PC-3 (cell line): ENCODE results near the gene TPPP3. TPM values are rescaled to one million over a fixed set of nuclear protein-coding genes. Genes with fewer than 3 reads are reported as not detected.

Experiments
- ATAC-seq: fragments of 200-7000 bp; cut with Tn5 transposase; 2 replicates; pipeline ENCODE4 v1.9.1; 2020; ENCODE audit warnings: mild to moderate bottlenecking, moderate library complexity
- BruUV-seq: library from RNA; stranded (reverse); fragments of 400-500 nt; replicated peaks from 2 replicates; lab custom pipeline; 2021; lab: Mats Ljungman, UMichigan
- CTCF ChIA-PET: fragments of 300-600 bp; sonication (Branson Sonifier 250); formaldehyde crosslinking; loops from one replicate; lab custom pipeline; 2022; ENCODE audit warnings: antibody characterized with exemption; lab: Charles Lee
- POLR2A ChIA-PET: fragments of 300-600 bp; sonication (Branson Sonifier 250); formaldehyde crosslinking; loops from one replicate; lab custom pipeline; 2022; ENCODE audit warnings: antibody characterized with exemption; ENCODE audit not compliant: unreplicated experiment; lab: Charles Lee
- DNase-seq: peaks from one replicate; pipeline ENCODE4 v3.0.0-alpha.2; 2015
- H2AFZ ChIP-seq: fragments of 300-600 bp; sonication (generic); 2 replicates; pipeline ENCODE4 v1.6.0; 2016; ENCODE audit warnings: antibody characterized with exemption, low read length
- H3F3A ChIP-seq: fragments of 300-600 bp; sonication (generic); one replicate; pipeline ENCODE4 v1.6.0; 2017; ENCODE audit warnings: antibody characterized with exemption, low read length, control low read depth, mild to moderate bottlenecking; ENCODE audit not compliant: unreplicated experiment
- H3K27ac ChIP-seq: fragments of 300-600 bp; sonication (generic); 2 replicates; pipeline ENCODE4 v1.5.1; 2016; ENCODE audit warnings: mild to moderate bottlenecking, low read length
- H3K27me3 ChIP-seq: fragments of 300-600 bp; sonication (generic); 2 replicates; pipeline ENCODE4 v1.6.1; 2016; ENCODE audit warnings: low read length, mixed read lengths
- H3K36me3 ChIP-seq: fragments of 300-600 bp; sonication (generic); 2 replicates; pipeline ENCODE4 v1.6.1; 2016; ENCODE audit warnings: low read depth, mixed run types, low read length, mixed read lengths
- H3K4me1 ChIP-seq: fragments of 300-600 bp; sonication (generic); 2 replicates; pipeline ENCODE4 v1.5.1; 2016; ENCODE audit warnings: low read length; ENCODE audit not compliant: insufficient read depth
- H3K4me2 ChIP-seq: fragments of 300-600 bp; sonication (generic); 2 replicates; pipeline ENCODE4 v1.6.0; 2016; ENCODE audit warnings: low read length
- H3K4me3 ChIP-seq: fragments of 300-600 bp; sonication (generic); 2 replicates; pipeline ENCODE4 v1.5.1; 2016; ENCODE audit warnings: mild to moderate bottlenecking, low read length, mixed read lengths
- H3K79me2 ChIP-seq: fragments of 300-600 bp; sonication (generic); 2 replicates; pipeline ENCODE4 v1.6.1; 2017; ENCODE audit warnings: low read length, mixed read lengths
- H3K9ac ChIP-seq: fragments of 300-600 bp; sonication (generic); 2 replicates; pipeline ENCODE4 v1.6.0; 2016; ENCODE audit warnings: mild to moderate bottlenecking, low read length
- H3K9me2 ChIP-seq: fragments of 300-600 bp; sonication (generic); replicated peaks from 2 replicates; pipeline ENCODE4 v1.6.1; 2016; ENCODE audit warnings: mixed run types, low read length, mixed read lengths
- H3K9me3 ChIP-seq: fragments of 300-600 bp; sonication (generic); 2 replicates; pipeline ENCODE4 v1.6.1; 2016; ENCODE audit warnings: low read length, mixed read lengths
- H4K20me1 ChIP-seq: fragments of 300-600 bp; sonication (generic); 2 replicates; pipeline ENCODE4 v1.6.1; 2016; ENCODE audit warnings: low read length, mixed read lengths
- EZH2 ChIP-seq: fragments of 300-600 bp; sonication (generic); IDR thresholded peaks from one replicate; pipeline ENCODE4 v1.6.1; 2017; ENCODE audit warnings: antibody characterized with exemption, mild to moderate bottlenecking, low read length; ENCODE audit not compliant: unreplicated experiment
- EZH2phosphoT487 ChIP-seq: fragments of 300-600 bp; sonication (generic); IDR thresholded peaks from 2 replicates; pipeline ENCODE4 v1.6.1; 2018; ENCODE audit warnings: mild to moderate bottlenecking, antibody characterized with exemption, low read length, borderline replicate concordance
- intact Hi-C: fragments of 100-400 bp; cut with micrococcal nuclease; formaldehyde crosslinking; loops from 2 replicates; pipeline ENCODE4 v1.9.0; 2023
- total RNA-seq: library from RNA; depleted of rRNA; stranded (reverse); fragments of >200 nt; gene quantifications from 2 replicates; pipeline ENCODE4 v1.2.3, GENCODE V29; 2014
- TF ChIP-seq, protein P1 (sequence below): fragments of 300-600 bp; sonication (generic); conservative IDR thresholded peaks from 2 replicates; pipeline ENCODE4 v1.5.1; 2017; ENCODE audit warnings: antibody characterized with exemption, low read depth, mild to moderate bottlenecking, low read length

Gene TPPP3
- total RNA-seq, 1 experiment from 2014 or later, result not detected

DNA sequence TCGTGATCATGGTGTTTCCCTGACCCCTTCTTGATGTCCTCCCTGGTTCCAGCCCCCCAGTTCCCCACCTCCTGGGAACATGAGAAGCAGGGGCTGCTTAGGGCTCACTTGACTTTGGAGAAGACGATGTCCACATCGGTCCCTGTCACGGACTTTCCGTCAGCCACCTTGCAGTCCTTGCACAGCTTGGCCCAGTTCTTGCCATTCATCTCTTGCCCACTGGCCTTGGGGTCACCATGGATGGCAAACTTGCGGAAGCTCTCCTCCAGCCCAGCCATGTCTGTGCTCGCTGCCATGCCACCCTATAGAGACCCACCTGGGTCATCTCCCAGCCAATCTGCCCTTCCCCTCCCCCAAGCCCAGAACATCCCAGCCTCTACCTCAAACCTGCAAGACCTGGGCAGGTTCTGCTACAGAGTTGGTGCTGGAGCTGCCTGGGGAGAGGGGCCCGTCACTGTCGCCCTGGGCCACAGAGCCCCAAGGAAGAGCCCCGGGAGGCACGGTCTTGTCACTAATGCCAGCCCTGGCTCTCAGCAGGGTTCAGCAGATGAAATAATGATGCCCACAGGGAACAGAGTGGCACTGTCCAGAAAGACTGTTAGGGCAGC, 2.4 kb downstream of the TPPP3 start:
- DNase-seq (no peak), ATAC-seq (no peak)
- Histone ChIP-seq H4K20me1 (no peaks in the 10 kb centered on the region), H3K4me1 (peaks cover 3% of the 10 kb centered on the region; the same call in 1 of the 2 replicates), H3K79me2 (no peaks in the 10 kb centered on the region), H3K4me3 (no peak overlapping the region), H3K9me3 (no peaks in the 10 kb centered on the region), H3F3A (no peaks in the 10 kb centered on the region), H3K36me3 (no peaks in the 10 kb centered on the region), H2AFZ (no peak overlapping the region), H3K4me2 (no peak overlapping the region), H3K27ac (no peak overlapping the region), H3K9ac (no peak overlapping the region), H3K9me2 (no peaks in the 10 kb centered on the region), H3K27me3 (no peaks in the 10 kb centered on the region)
- TF ChIP-seq EZH2phosphoT487, result no peak
- TF ChIP-seq, protein P1, sequence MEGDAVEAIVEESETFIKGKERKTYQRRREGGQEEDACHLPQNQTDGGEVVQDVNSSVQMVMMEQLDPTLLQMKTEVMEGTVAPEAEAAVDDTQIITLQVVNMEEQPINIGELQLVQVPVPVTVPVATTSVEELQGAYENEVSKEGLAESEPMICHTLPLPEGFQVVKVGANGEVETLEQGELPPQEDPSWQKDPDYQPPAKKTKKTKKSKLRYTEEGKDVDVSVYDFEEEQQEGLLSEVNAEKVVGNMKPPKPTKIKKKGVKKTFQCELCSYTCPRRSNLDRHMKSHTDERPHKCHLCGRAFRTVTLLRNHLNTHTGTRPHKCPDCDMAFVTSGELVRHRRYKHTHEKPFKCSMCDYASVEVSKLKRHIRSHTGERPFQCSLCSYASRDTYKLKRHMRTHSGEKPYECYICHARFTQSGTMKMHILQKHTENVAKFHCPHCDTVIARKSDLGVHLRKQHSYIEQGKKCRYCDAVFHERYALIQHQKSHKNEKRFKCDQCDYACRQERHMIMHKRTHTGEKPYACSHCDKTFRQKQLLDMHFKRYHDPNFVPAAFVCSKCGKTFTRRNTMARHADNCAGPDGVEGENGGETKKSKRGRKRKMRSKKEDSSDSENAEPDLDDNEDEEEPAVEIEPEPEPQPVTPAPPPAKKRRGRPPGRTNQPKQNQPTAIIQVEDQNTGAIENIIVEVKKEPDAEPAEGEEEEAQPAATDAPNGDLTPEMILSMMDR, result no peak
- TF ChIP-seq EZH2, result no peak
- ChIA-PET CTCF (interaction anchor here (0.6 kb wide), 1 partner anchor 14 kb away, joined by 13 read pairs; no protein-coding TSS in a partner anchor), POLR2A (no interaction called here)
- intact Hi-C loops, result loop anchor here (10.0 kb wide), 1 partner anchor 46 kb away; no protein-coding TSS in a partner anchor
- BruUV-seq, result no TSS peak

GRCh38 chr16:67389911-67390815, 3.1 kb downstream of the TPPP3 start:
- Histone ChIP-seq H3K4me3 (no peak overlapping the region), H3K79me2 (no peaks in the 10 kb centered on the region), H3F3A (no peaks in the 10 kb centered on the region), H3K9me2 (no peaks in the 10 kb centered on the region), H3K9ac (no peak overlapping the region), H2AFZ (no peak overlapping the region), H3K27ac (no peak overlapping the region), H3K4me1 (no peaks in the 10 kb centered on the region), H3K36me3 (no peaks in the 10 kb centered on the region), H3K9me3 (no peaks in the 10 kb centered on the region), H3K4me2 (no peak overlapping the region), H3K27me3 (no peaks in the 10 kb centered on the region), H4K20me1 (no peaks in the 10 kb centered on the region)
- BruUV-seq, result no TSS peak
- POLR2A ChIA-PET, result no interaction called here
- CTCF ChIA-PET, result no interaction called here
- DNase-seq, result no peak
- no peak for ATAC-seq
- TF ChIP-seq, protein P1, result no peak
- no peak for TF ChIP-seq EZH2
- no peak for TF ChIP-seq EZH2phosphoT487
- intact Hi-C loops, result loop anchor here (10.0 kb wide), 1 partner anchor 45 kb away; no protein-coding TSS in a partner anchor
